A549 (cell line): ENCODE data around the gene XPO5. TPM values are rescaled to one million over a fixed set of nuclear protein-coding genes. Genes with fewer than 3 reads are reported as not detected.

Experiments
- ATAC-seq, 2 experiments: fragments of 200-7000 bp in 1 of 2; fragments of >200 bp in 1 of 2; cut with Nextera tagmentation in 1 of 2; cut with Tn5 transposase in 1 of 2; 3 replicates each; pipeline versions ENCODE4 v1.8.0 to v1.9.1; 2018 to 2020; ENCODE audit warnings: mild to moderate bottlenecking in 1 of 2, moderate library complexity in 1 of 2
- CTCF ChIA-PET: fragments of 300-600 bp; sonication (Branson Sonifier 250); formaldehyde crosslinking; extraction: SDS; loops from one replicate; lab custom pipeline; 2021; ENCODE audit warnings: antibody characterized with exemption, inconsistent platforms; lab: Yijun Ruan, JAX
- POLR2A ChIA-PET: fragments of 350-600 bp; formaldehyde crosslinking; extraction: SDS; loops from one replicate; lab custom pipeline; 2021; ENCODE audit warnings: antibody characterized with exemption, inconsistent platforms; lab: Yijun Ruan, JAX
- DNase-seq, 2 experiments: peaks; one replicate each; pipeline versions ENCODE4 v3.0.0 to v3.0.0-alpha.2; 2011 to 2016; ENCODE audit warnings: low read depth in 1 of 2, low spot score in 1 of 2
- FAIRE-seq: peaks from 2 replicates; lab custom pipeline; 2011; peaks lifted over from hg19 to GRCh38; lab: Jason Lieb, UNC
- H3K27ac ChIP-seq, 2 experiments: fragments of >200 bp; sonication (Bioruptor Twin); formaldehyde crosslinking; 3 replicates each; pipeline ENCODE4 v1.5.1; 2016 to 2017
- H3K4me1 ChIP-seq: fragments of >200 bp; sonication (Bioruptor Twin); formaldehyde crosslinking; 3 replicates; pipeline ENCODE4 v1.6.1; 2016
- H3K4me2 ChIP-seq: fragments of >200 bp; sonication (Bioruptor Twin); formaldehyde crosslinking; 3 replicates; pipeline ENCODE4 v1.6.1; 2016
- H3K4me3 ChIP-seq: fragments of >200 bp; sonication (Bioruptor Twin); formaldehyde crosslinking; 3 replicates; pipeline ENCODE4 v1.5.1; 2016
- H3K9me3 ChIP-seq: fragments of >200 bp; sonication (Bioruptor Twin); formaldehyde crosslinking; 3 replicates; pipeline ENCODE4 v1.6.1; 2016
- CHD2 ChIP-seq: fragments of 150-350 bp; IDR thresholded peaks from 2 replicates; pipeline ENCODE4 v1.6.1; 2014; ENCODE audit warnings: low read length; ENCODE audit not compliant: partially characterized antibody
- ELK1 ChIP-seq: fragments of 150-350 bp; IDR thresholded peaks from 2 replicates; pipeline ENCODE4 v1.6.1; 2014; ENCODE audit warnings: low read depth, mild to moderate bottlenecking, low read length
- FOSL2 ChIP-seq, 2 experiments: fragments of 450-650 bp in 1 of 2; fragments of >200 bp in 1 of 2; sonication (Bioruptor Twin) in 1 of 2; formaldehyde crosslinking; IDR thresholded peaks; 2 replicates each; pipeline versions ENCODE4 v1.5.0 to v1.6.1; 2016 to 2020; ENCODE audit warnings: mild to moderate bottlenecking in 1 of 2, moderate library complexity in 1 of 2
- HEYL ChIP-seq: fragments of 250-450 bp; sonication (Bioruptor Pico); IDR thresholded peaks from 2 replicates; pipeline ENCODE4 v1.8.0; 2021; ENCODE audit warnings: mild to moderate bottlenecking, moderate library complexity
- HOXB13 ChIP-seq: fragments of 250-450 bp; sonication (Bioruptor Pico); IDR thresholded peaks from 2 replicates; pipeline ENCODE4 v1.5.0; 2020; ENCODE audit warnings: low read depth, mild to moderate bottlenecking, moderate library complexity
- JUN ChIP-seq, 2 experiments: fragments of >200 bp; sonication (Bioruptor Twin); formaldehyde crosslinking; IDR thresholded peaks; 2 replicates in 1 of 2; 3 replicates in 1 of 2; pipeline ENCODE4 v1.6.1; 2016 to 2017
- JUNB ChIP-seq: fragments of >200 bp; sonication (Bioruptor Twin); formaldehyde crosslinking; IDR thresholded peaks from 2 replicates; pipeline ENCODE4 v1.6.1; 2016
- KDM1A ChIP-seq: fragments of 200-600 bp; sonication (generic); IDR thresholded peaks from 2 replicates; pipeline ENCODE4 v1.6.1; 2016; ENCODE audit warnings: low read depth, mild to moderate bottlenecking
- MAFK ChIP-seq: fragments of 450-650 bp; IDR thresholded peaks from 2 replicates; pipeline ENCODE4 v1.6.1; 2014; ENCODE audit not compliant: partially characterized antibody
- MYC ChIP-seq: IDR thresholded peaks from 2 replicates; pipeline ENCODE4 v1.6.1; 2012; ENCODE audit warnings: mild to moderate bottlenecking, inconsistent platforms, low read length, improper control_type of control experiment, borderline replicate concordance
- NFE2L2 ChIP-seq: fragments of 150-350 bp; conservative IDR thresholded peaks from 2 replicates; pipeline ENCODE4 v1.6.1; 2014; ENCODE audit warnings: low read length
- NPAS2 ChIP-seq: fragments of 250-450 bp; sonication (Bioruptor Pico); IDR thresholded peaks from 2 replicates; pipeline ENCODE4 v1.8.0; 2022; ENCODE audit warnings: mild to moderate bottlenecking, moderate library complexity, borderline replicate concordance
- NR3C1 ChIP-seq: fragments of >200 bp; sonication (Bioruptor Twin); formaldehyde crosslinking; IDR thresholded peaks from 3 replicates; pipeline ENCODE4 v1.6.1; 2017
- POLR2A ChIP-seq: IDR thresholded peaks from 2 replicates; pipeline ENCODE4 v1.6.1; 2012; ENCODE audit warnings: mild to moderate bottlenecking, low read length
- POLR2AphosphoS2 ChIP-seq: conservative IDR thresholded peaks from 2 replicates; pipeline ENCODE4 v1.6.1; 2012; ENCODE audit warnings: low read length, improper control_type of control experiment, inconsistent platforms
- RARB ChIP-seq: fragments of 250-450 bp; sonication (Bioruptor Pico); IDR thresholded peaks from 2 replicates; pipeline ENCODE4 v1.8.0; 2021; ENCODE audit warnings: mild to moderate bottlenecking, moderate library complexity
- RCOR1 ChIP-seq: fragments of 150-350 bp; IDR thresholded peaks from 2 replicates; pipeline ENCODE4 v1.6.1; 2014; ENCODE audit warnings: antibody characterized with exemption, low read length, low read depth
- REST ChIP-seq: fragments of 200-600 bp; sonication (generic); IDR thresholded peaks from 2 replicates; pipeline ENCODE4 v1.6.1; 2016; ENCODE audit warnings: antibody characterized with exemption, mild to moderate bottlenecking, moderate library complexity
- RFX5 ChIP-seq: fragments of 450-650 bp; IDR thresholded peaks from 2 replicates; pipeline ENCODE4 v1.7.1; 2014; ENCODE audit warnings: antibody characterized with exemption, mild to moderate bottlenecking, moderate library complexity
- RNF2 ChIP-seq: fragments of 200-600 bp; sonication (generic); IDR thresholded peaks from 2 replicates; pipeline ENCODE4 v1.6.1; 2016; ENCODE audit warnings: low read depth, mild to moderate bottlenecking, antibody characterized with exemption, moderate library complexity, borderline replicate concordance
- TFCP2L1 ChIP-seq: fragments of 250-450 bp; sonication (Bioruptor Pico); IDR thresholded peaks from 2 replicates; pipeline ENCODE4 v1.5.0; 2021; ENCODE audit warnings: mild to moderate bottlenecking
- TP53 ChIP-seq: fragments of 250-450 bp; sonication (Bioruptor Pico); IDR thresholded peaks from 2 replicates; pipeline ENCODE4 v1.5.0; 2021; ENCODE audit warnings: mild to moderate bottlenecking, moderate library complexity
- ZNF302 ChIP-seq: fragments of 250-450 bp; sonication (Bioruptor Pico); IDR thresholded peaks from 2 replicates; pipeline ENCODE4 v1.9.0; 2021; ENCODE audit warnings: inconsistent platforms, mild to moderate bottlenecking, moderate library complexity
- WGBS: methylation state at CpG from one replicate; pipeline ENCODE4 v1.1.6; 2017; ENCODE audit errors: missing lambda C conversion rate; 5-methylcytosine and 5-hydroxymethylcytosine counted together
- polyA plus RNA-seq, 4 experiments: library from polyadenylated mRNA; depleted of rRNA in 3 of 4; stranded (reverse); fragments of >200 nt; fragmentation: RNase III in 1 of 4; extraction: RNeasy Plus Mini Kit Qiagen cat#74134 plus additional on column Dnase treatment in 1 of 4; gene quantifications; 2 replicates in 3 of 4; 3 replicates in 1 of 4; pipeline ENCODE4 v1.2.3, GENCODE V29; 2011 to 2017
- TF ChIP-seq, protein P1 (sequence below): IDR thresholded peaks from 2 replicates; pipeline ENCODE4 v1.6.1; 2012
- TF ChIP-seq, protein P2 (sequence below): fragments of 450-650 bp; IDR thresholded peaks from 2 replicates; pipeline ENCODE4 v1.6.1; 2014; ENCODE audit warnings: antibody characterized with exemption
- TF ChIP-seq, protein P3 (sequence below): fragments of >200 bp; sonication (Bioruptor Twin); formaldehyde crosslinking; IDR thresholded peaks from 3 replicates; pipeline ENCODE4 v1.6.1; 2016

The XPO5 gene
- polyA plus RNA-seq, 2 of the 4 experiments (the other 2 are of a cell fraction): 24.8 to 51.0 TPM

DNA sequence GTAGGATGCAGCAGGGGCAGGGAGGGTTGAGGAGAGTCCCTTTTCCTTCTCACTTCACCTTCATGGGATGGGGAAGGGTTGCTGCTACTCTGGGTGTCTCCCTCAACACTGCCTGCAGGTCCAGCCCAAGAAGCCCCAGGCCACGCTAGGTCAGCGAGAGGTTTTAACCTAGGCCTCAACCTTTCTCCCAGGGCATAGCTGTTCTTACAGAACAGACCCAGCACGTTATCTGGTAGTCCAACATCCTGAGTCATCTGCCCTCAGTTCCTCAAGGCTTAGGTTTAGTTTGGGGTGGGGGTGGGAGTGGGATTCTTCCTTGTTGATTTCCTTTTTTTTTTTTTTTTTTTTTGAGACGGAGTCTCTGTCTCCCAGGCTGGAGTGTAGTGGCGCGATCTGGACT, 81.5 kb downstream of the XPO5 start:
- H3K4me3 ChIP-seq: no peak overlapping the region
- POLR2A ChIA-PET: interaction anchor here (0.7 to 2.1 kb wide), 2 partner anchors 10 to 22 kb away, joined by 4 read pairs; partner anchors contain the start of genes POLR1C and YIPF3
- no peak for ATAC-seq
- H3K9me3 ChIP-seq: no peaks in the 10 kb centered on the region
- H3K27ac ChIP-seq: no peak overlapping the region
- TF ChIP-seq, protein P1, sequence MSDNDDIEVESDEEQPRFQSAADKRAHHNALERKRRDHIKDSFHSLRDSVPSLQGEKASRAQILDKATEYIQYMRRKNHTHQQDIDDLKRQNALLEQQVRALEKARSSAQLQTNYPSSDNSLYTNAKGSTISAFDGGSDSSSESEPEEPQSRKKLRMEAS: no peak
- TF ChIP-seq, protein P2, sequence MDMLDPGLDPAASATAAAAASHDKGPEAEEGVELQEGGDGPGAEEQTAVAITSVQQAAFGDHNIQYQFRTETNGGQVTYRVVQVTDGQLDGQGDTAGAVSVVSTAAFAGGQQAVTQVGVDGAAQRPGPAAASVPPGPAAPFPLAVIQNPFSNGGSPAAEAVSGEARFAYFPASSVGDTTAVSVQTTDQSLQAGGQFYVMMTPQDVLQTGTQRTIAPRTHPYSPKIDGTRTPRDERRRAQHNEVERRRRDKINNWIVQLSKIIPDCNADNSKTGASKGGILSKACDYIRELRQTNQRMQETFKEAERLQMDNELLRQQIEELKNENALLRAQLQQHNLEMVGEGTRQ: no peak
- TF ChIP-seq HEYL (CRISPR knock-in tag) (no peak), RFX5 (no peak), ZNF302 (CRISPR knock-in tag) (no peak), POLR2AphosphoS2 (no peak), NR3C1 (no peak), TFCP2L1 (no peak), POLR2A (no peak), TP53 (CRISPR knock-in tag) (no peak), MYC (no peak)
- TF ChIP-seq, protein P3, sequence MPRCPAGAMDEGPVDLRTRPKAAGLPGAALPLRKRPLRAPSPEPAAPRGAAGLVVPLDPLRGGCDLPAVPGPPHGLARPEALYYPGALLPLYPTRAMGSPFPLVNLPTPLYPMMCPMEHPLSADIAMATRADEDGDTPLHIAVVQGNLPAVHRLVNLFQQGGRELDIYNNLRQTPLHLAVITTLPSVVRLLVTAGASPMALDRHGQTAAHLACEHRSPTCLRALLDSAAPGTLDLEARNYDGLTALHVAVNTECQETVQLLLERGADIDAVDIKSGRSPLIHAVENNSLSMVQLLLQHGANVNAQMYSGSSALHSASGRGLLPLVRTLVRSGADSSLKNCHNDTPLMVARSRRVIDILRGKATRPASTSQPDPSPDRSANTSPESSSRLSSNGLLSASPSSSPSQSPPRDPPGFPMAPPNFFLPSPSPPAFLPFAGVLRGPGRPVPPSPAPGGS: no peak
- CTCF ChIA-PET: interaction anchor here (1.1 to 7.1 kb wide), 6 partner anchors 13 to 229 kb away, joined by 3 to 79 read pairs (median 5); partner anchors contain the start of genes DLK2 and LRRC73
- 86% methylated on average over 6 of the region's 6 CpGs for WGBS
- H3K4me2 ChIP-seq: no peak overlapping the region
- peaks cover 16% of the 10 kb centered on the region for H3K4me1 ChIP-seq
- no peak for FAIRE-seq
- no peak for DNase-seq

GRCh38 chr6:43493833-43494232, 82.0 kb downstream of the XPO5 start:
- H3K4me1 ChIP-seq: peaks cover 16% of the 10 kb centered on the region
- TF ChIP-seq MAFK (no peak), RNF2 (no peak), RCOR1 (no peak), KDM1A (no peak), HOXB13 (CRISPR knock-in tag) (no peak), TP53 (CRISPR knock-in tag) (no peak), NFE2L2 (no peak), JUNB (no peak), FOSL2 (IDR thresholded peaks at IDR 0.05) (no peak), FOSL2 (CRISPR knock-in tag; IDR thresholded peaks at IDR 0.05) (no peak), ELK1 (no peak), CHD2 (no peak), NR3C1 (no peak), JUN (IDR thresholded peaks at IDR 0.05) (no peak), ZNF302 (CRISPR knock-in tag) (no peak), RARB (CRISPR knock-in tag) (no peak), REST (no peak), POLR2A (no peak), RFX5 (no peak), NPAS2 (CRISPR knock-in tag) (no peak)
- TF ChIP-seq, protein P1: no peak
- TF ChIP-seq, all 56 proteins: peak for 0
- no peaks in the 10 kb centered on the region for H3K9me3 ChIP-seq
- DNase-seq (no peak), ATAC-seq (no peak), FAIRE-seq (no peak)
- CTCF ChIA-PET: interaction anchor here (1.1 to 7.1 kb wide), 3 partner anchors 14 to 229 kb away, joined by 3 to 79 read pairs (median 62); partner anchors contain the start of genes DLK2 and LRRC73
- POLR2A ChIA-PET: interaction anchor here (2.1 kb wide), 1 partner anchor 23 kb away, joined by 4 read pairs; the partner anchor contains the start of genes POLR1C and YIPF3
- no peak overlapping the region for H3K4me3 ChIP-seq
- no peak overlapping the region for H3K4me2 ChIP-seq
- H3K27ac ChIP-seq: no peak overlapping the region
- WGBS: 91% methylated on average over 7 of the region's 7 CpGs
